Measurements from ENCODE around the gene RNF7. TPM values are rescaled to one million over a fixed set of nuclear protein-coding genes. Genes with fewer than 3 reads are reported as not detected.

RNF7 gene
- total RNA-seq, 4 donors from 2014 or later, result 67.9 to 89.8 (median 77.4) TPM

- DNase-seq (ENCODE audit: low spot score) (no peak), ATAC-seq (ENCODE audit: low FRiP score) (no peak)
- TF ChIP-seq CTCF (IDR thresholded peaks at IDR 0.05), result no peak
Observed at GRCh38 chr3:141723255-141723654, 14.8 kb upstream of the RNF7 start.

- ATAC-seq (ENCODE audit: low FRiP score) (no peak), DNase-seq (ENCODE audit: low spot score) (no peak)
- TF ChIP-seq CTCF (IDR thresholded peaks at IDR 0.05), result no peak
Observed at GRCh38 chr3:141724186-141724585, 13.9 kb upstream of the RNF7 start.

GRCh38 chr3:141725036-141725435, 13.1 kb upstream of the RNF7 start:
- TF ChIP-seq CTCF (IDR thresholded peaks at IDR 0.05), result no peak
- DNase-seq (ENCODE audit: low spot score) (no peak), ATAC-seq (ENCODE audit: low FRiP score) (no peak)

GRCh38 chr3:141726483-141726882, 11.6 kb upstream of the RNF7 start:
- no peak for TF ChIP-seq CTCF (IDR thresholded peaks at IDR 0.05)

GRCh38 chr3:141728355-141728892, 9.7 kb upstream of the RNF7 start:
- no peak for DNase-seq (ENCODE audit: low spot score)
- TF ChIP-seq CTCF (IDR thresholded peaks at IDR 0.05), result no peak
- no peak for ATAC-seq (ENCODE audit: low FRiP score)

More at GRCh38 chr3:141726483-141726882, 11.6 kb upstream of the RNF7 start:
- DNase-seq (ENCODE audit: low spot score), result no peak
- ATAC-seq (ENCODE audit: low FRiP score), result no peak

- TF ChIP-seq CTCF (IDR thresholded peaks at IDR 0.05), result no peak
- ATAC-seq (ENCODE audit: low FRiP score) (no peak), DNase-seq (ENCODE audit: low spot score) (no peak)
Observed at GRCh38 chr3:141729240-141729639, 8.9 kb upstream of the RNF7 start.

GRCh38 chr3:141735176-141735575, 2.9 kb upstream of the RNF7 start:
- no peak for TF ChIP-seq CTCF (IDR thresholded peaks at IDR 0.05)
- no peak for ATAC-seq (ENCODE audit: low FRiP score)
- no peak for DNase-seq (ENCODE audit: low spot score)

Measured in omental fat pad (tissue), 4 donors.